Measurements from ENCODE around the gene TTC28.
"Not testable (repeated sequence)": the region's sequence is repeated elsewhere in the genome, so short reads cannot be mapped to it uniquely, and the experiment has no call there.

- not testable (repeated sequence) for TF ChIP-seq CTCF (IDR thresholded peaks at IDR 0.05)
- peak in 1 of 2 donors; percentile 66 for TF ChIP-seq POLR2A (IDR thresholded peaks at IDR 0.05)
Observed at GRCh38 chr22:28679611-28680287, at the start of gene TTC28.

Data from thyroid gland (tissue), 4 donors.